ENCODE results near the gene LETM1.

LETM1 gene

DNA sequence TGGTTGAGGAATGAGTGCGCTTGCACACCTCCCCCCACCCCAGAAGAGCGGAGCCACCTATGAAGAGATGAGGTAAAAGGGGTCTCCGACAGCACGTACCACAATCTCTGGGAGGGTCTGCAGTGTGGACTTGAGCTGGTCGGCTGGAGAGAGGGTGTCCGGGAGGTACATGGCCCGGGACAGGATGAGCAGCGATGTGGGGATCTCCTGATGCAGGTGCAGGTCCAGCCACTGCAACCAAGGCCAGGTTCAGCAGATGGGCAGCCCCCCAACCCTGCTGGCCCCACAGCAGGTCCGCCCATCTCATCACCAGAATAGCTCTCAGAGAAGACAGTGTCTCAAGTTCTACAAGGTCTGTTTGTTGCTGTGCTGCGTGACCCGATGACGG is 32.4 kb downstream of the LETM1 start:
- H3K9me3 ChIP-seq (ENCODE audit: control insufficient read depth, low read length) = no peaks in the 10 kb centered on the region
- H3K4me1 ChIP-seq (ENCODE audit: control insufficient read depth, insufficient read depth, low read depth, low read length) = no peaks in the 10 kb centered on the region
- DNase-seq = no peak
- no peak overlapping the region for H2AK5ac ChIP-seq (ENCODE audit: low read length, severe bottlenecking)
- no peak overlapping the region for H3K23ac ChIP-seq (ENCODE audit: low read length in 2 of 2)
- H3K14ac ChIP-seq (ENCODE audit: low read length in 2 of 2) = no peak overlapping the region
- H3K36me3 ChIP-seq (ENCODE audit: control insufficient read depth in 1 of 2, insufficient read depth in 2 of 2, low read depth in 1 of 2, low read length in 2 of 2) = peaks cover 73 to 75% of the 10 kb centered on the region in 2 experiments
- no peak overlapping the region for H2BK15ac ChIP-seq (ENCODE audit: low read depth, poor library complexity, severe bottlenecking)
- no peak overlapping the region for H2BK120ac ChIP-seq (ENCODE audit: low read depth, low read length)
- H3K4me3 ChIP-seq (ENCODE audit: insufficient read depth in 1 of 2, low read depth in 1 of 2, low read length in 2 of 2) = no peak overlapping the region
- peaks cover 15% of the 10 kb centered on the region for H3K79me1 ChIP-seq (replicated peaks; ENCODE audit: low read length, poor library complexity, severe bottlenecking)
- no peak overlapping the region for H4K8ac ChIP-seq (ENCODE audit: low read length)
- H2AFZ ChIP-seq (ENCODE audit: low read depth, low read length) = no peak overlapping the region
- H3K27ac ChIP-seq (ENCODE audit: low read length, poor library complexity, severe bottlenecking) = no peak overlapping the region
- H3K9ac ChIP-seq (ENCODE audit: low read length) = no peak overlapping the region
- H3K4ac ChIP-seq (ENCODE audit: low read depth in 1 of 2, low read length in 2 of 2) = no peak overlapping the region
- H3K27me3 ChIP-seq (ENCODE audit: control insufficient read depth in 1 of 2, insufficient read depth in 1 of 2, low read length in 2 of 2) = no peaks in the 10 kb centered on the region
- no peak overlapping the region for H2BK5ac ChIP-seq (ENCODE audit: low read depth, low read length, poor library complexity, severe bottlenecking)
- 94% methylated on average over 11 of the region's 12 CpGs for WGBS
- H4K91ac ChIP-seq (ENCODE audit: low read length) = no peak overlapping the region
- H3K4me2 ChIP-seq (ENCODE audit: low read length, poor library complexity, severe bottlenecking) = no peak overlapping the region
- H2BK12ac ChIP-seq (ENCODE audit: low read length in 2 of 2) = no peak overlapping the region
- no peak overlapping the region for H3K18ac ChIP-seq (ENCODE audit: low read depth in 1 of 2, low read length in 2 of 2)

GRCh38 chr4:1822568-1823544 is 33.1 kb downstream of the LETM1 start:
- Histone ChIP-seq H2BK120ac (ENCODE audit: low read depth, low read length) (no peak overlapping the region), H4K8ac (ENCODE audit: low read length) (no peak overlapping the region), H3K14ac (ENCODE audit: low read length in 2 of 2) (no peak overlapping the region), H3K9me3 (ENCODE audit: control insufficient read depth, low read length) (no peaks in the 10 kb centered on the region), H3K18ac (ENCODE audit: low read depth in 1 of 2, low read length in 2 of 2) (no peak overlapping the region), H2BK15ac (ENCODE audit: low read depth, poor library complexity, severe bottlenecking) (no peak overlapping the region), H3K4me1 (ENCODE audit: control insufficient read depth, insufficient read depth, low read depth, low read length) (no peaks in the 10 kb centered on the region), H3K36me3 (ENCODE audit: control insufficient read depth in 1 of 2, insufficient read depth in 2 of 2, low read depth in 1 of 2, low read length in 2 of 2) (peaks cover 77 to 78% of the 10 kb centered on the region in 2 experiments), H2BK12ac (ENCODE audit: low read length in 2 of 2) (no peak overlapping the region), H2BK5ac (ENCODE audit: low read depth, low read length, poor library complexity, severe bottlenecking) (no peak overlapping the region), H2AK5ac (ENCODE audit: low read length, severe bottlenecking) (no peak overlapping the region), H4K91ac (ENCODE audit: low read length) (no peak overlapping the region), H3K23ac (ENCODE audit: low read length in 2 of 2) (no peak overlapping the region), H3K9ac (ENCODE audit: low read length) (no peak overlapping the region), H3K4me3 (ENCODE audit: insufficient read depth in 1 of 2, low read depth in 1 of 2, low read length in 2 of 2) (no peak overlapping the region), H3K27me3 (ENCODE audit: control insufficient read depth in 1 of 2, insufficient read depth in 1 of 2, low read length in 2 of 2) (no peaks in the 10 kb centered on the region), H3K27ac (ENCODE audit: low read length, poor library complexity, severe bottlenecking) (no peak overlapping the region), H3K4me2 (ENCODE audit: low read length, poor library complexity, severe bottlenecking) (no peak overlapping the region), H3K79me1 (replicated peaks; ENCODE audit: low read length, poor library complexity, severe bottlenecking) (peaks cover 16% of the 10 kb centered on the region), H2AFZ (ENCODE audit: low read depth, low read length) (no peak overlapping the region), H3K4ac (ENCODE audit: low read depth in 1 of 2, low read length in 2 of 2) (no peak overlapping the region)
- no peak for DNase-seq
- WGBS = 95% methylated on average over 34 of the region's 37 CpGs

DNA sequence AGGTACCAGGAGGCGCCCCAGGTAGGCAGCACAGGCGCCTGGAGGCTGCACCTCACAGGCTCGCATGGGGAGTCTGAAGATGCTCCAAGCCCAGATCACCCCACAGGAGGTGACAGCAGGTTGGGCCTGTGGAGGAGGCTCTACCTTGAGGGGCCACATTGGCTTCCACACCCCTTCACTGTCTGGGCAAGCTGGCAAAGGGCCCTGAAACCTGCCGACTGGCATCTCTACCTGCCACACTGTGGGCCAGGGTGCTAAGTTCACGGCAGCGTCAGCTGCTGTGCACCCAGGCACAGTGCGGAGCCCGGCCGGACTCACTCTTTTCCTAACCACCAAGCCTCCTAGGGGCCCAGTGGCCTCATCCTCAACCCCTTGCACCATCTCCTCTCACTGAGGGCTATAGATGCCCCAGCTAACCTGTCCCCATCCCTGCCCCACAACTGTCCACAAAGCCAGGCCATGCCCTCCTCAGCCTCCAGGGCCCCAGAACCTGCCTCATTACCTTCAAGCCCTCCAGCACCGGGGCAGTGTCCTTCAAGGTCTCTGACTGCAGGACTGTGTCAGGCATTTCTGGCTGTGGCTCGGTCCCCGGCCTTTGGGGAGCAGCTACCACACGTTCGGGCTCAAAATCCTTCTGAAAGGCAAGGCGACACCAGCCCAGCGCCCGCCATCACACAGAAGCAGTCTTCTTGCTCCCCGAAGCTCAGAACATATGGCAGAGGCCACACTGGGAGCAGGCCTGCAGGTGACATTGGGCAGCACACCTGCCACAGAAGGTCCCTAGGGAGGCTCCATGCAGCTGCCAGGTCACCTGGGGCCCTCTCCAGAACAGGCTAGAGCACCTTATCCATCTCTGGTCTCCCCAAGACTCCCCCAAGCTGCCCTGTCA is 34.0 kb downstream of the LETM1 start:
- H4K91ac ChIP-seq (ENCODE audit: low read length) = no peak overlapping the region
- H2BK12ac ChIP-seq (ENCODE audit: low read length in 2 of 2) = no peak overlapping the region
- H2BK15ac ChIP-seq (ENCODE audit: low read depth, poor library complexity, severe bottlenecking) = no peak overlapping the region
- H3K4ac ChIP-seq (ENCODE audit: low read depth in 1 of 2, low read length in 2 of 2) = no peak overlapping the region
- no peak overlapping the region for H3K4me2 ChIP-seq (ENCODE audit: low read length, poor library complexity, severe bottlenecking)
- H2AK5ac ChIP-seq (ENCODE audit: low read length, severe bottlenecking) = no peak overlapping the region
- no peak overlapping the region for H3K9ac ChIP-seq (ENCODE audit: low read length)
- no peak overlapping the region for H4K8ac ChIP-seq (ENCODE audit: low read length)
- H3K18ac ChIP-seq (ENCODE audit: low read depth in 1 of 2, low read length in 2 of 2) = no peak overlapping the region
- H2BK120ac ChIP-seq (ENCODE audit: low read depth, low read length) = no peak overlapping the region
- H2AFZ ChIP-seq (ENCODE audit: low read depth, low read length) = no peak overlapping the region
- 98% methylated on average over 18 of the region's 18 CpGs for WGBS
- H3K27ac ChIP-seq (ENCODE audit: low read length, poor library complexity, severe bottlenecking) = no peak overlapping the region
- peaks cover 18% of the 10 kb centered on the region for H3K79me1 ChIP-seq (replicated peaks; ENCODE audit: low read length, poor library complexity, severe bottlenecking)
- no peak overlapping the region for H3K23ac ChIP-seq (ENCODE audit: low read length in 2 of 2)
- no peaks in the 10 kb centered on the region for H3K9me3 ChIP-seq (ENCODE audit: control insufficient read depth, low read length)
- H3K27me3 ChIP-seq (ENCODE audit: control insufficient read depth in 1 of 2, insufficient read depth in 1 of 2, low read length in 2 of 2) = no peaks in the 10 kb centered on the region
- no peaks in the 10 kb centered on the region for H3K4me1 ChIP-seq (ENCODE audit: control insufficient read depth, insufficient read depth, low read depth, low read length)
- H3K4me3 ChIP-seq (ENCODE audit: insufficient read depth in 1 of 2, low read depth in 1 of 2, low read length in 2 of 2) = no peak overlapping the region
- H3K36me3 ChIP-seq (ENCODE audit: control insufficient read depth in 1 of 2, insufficient read depth in 2 of 2, low read depth in 1 of 2, low read length in 2 of 2) = peaks cover 85% of the 10 kb centered on the region in 2 experiments
- no peak for DNase-seq
- H2BK5ac ChIP-seq (ENCODE audit: low read depth, low read length, poor library complexity, severe bottlenecking) = no peak overlapping the region
- no peak overlapping the region for H3K14ac ChIP-seq (ENCODE audit: low read length in 2 of 2)

- Histone ChIP-seq H2BK15ac (ENCODE audit: low read depth, poor library complexity, severe bottlenecking) (no peak overlapping the region), H3K9ac (ENCODE audit: low read length) (no peak overlapping the region), H2BK12ac (ENCODE audit: low read length in 2 of 2) (no peak overlapping the region), H4K8ac (ENCODE audit: low read length) (no peak overlapping the region), H3K27me3 (ENCODE audit: control insufficient read depth in 1 of 2, insufficient read depth in 1 of 2, low read length in 2 of 2) (no peaks in the 10 kb centered on the region), H2BK120ac (ENCODE audit: low read depth, low read length) (no peak overlapping the region), H4K91ac (ENCODE audit: low read length) (no peak overlapping the region), H2AFZ (ENCODE audit: low read depth, low read length) (no peak overlapping the region), H3K4me3 (ENCODE audit: insufficient read depth in 1 of 2, low read depth in 1 of 2, low read length in 2 of 2) (no peak overlapping the region), H3K4me1 (ENCODE audit: control insufficient read depth, insufficient read depth, low read depth, low read length) (no peaks in the 10 kb centered on the region), H3K23ac (ENCODE audit: low read length in 2 of 2) (no peak overlapping the region), H3K14ac (ENCODE audit: low read length in 2 of 2) (no peak overlapping the region), H3K36me3 (ENCODE audit: control insufficient read depth in 1 of 2, insufficient read depth in 2 of 2, low read depth in 1 of 2, low read length in 2 of 2) (peaks cover 84 to 85% of the 10 kb centered on the region in 2 experiments), H2AK5ac (ENCODE audit: low read length, severe bottlenecking) (no peak overlapping the region), H3K18ac (ENCODE audit: low read depth in 1 of 2, low read length in 2 of 2) (no peak overlapping the region), H3K4ac (ENCODE audit: low read depth in 1 of 2, low read length in 2 of 2) (no peak overlapping the region), H3K9me3 (ENCODE audit: control insufficient read depth, low read length) (no peaks in the 10 kb centered on the region), H2BK5ac (ENCODE audit: low read depth, low read length, poor library complexity, severe bottlenecking) (no peak overlapping the region), H3K4me2 (ENCODE audit: low read length, poor library complexity, severe bottlenecking) (no peak overlapping the region), H3K27ac (ENCODE audit: low read length, poor library complexity, severe bottlenecking) (no peak overlapping the region), H3K79me1 (replicated peaks; ENCODE audit: low read length, poor library complexity, severe bottlenecking) (peaks cover 15% of the 10 kb centered on the region)
- no peak for DNase-seq
- 99% methylated on average over 7 of the region's 7 CpGs for WGBS
Measured at GRCh38 chr4:1819816-1820215, 36.1 kb downstream of the LETM1 start.

Measured in mesenchymal stem cell (in vitro differentiated cells and primary cell).